GM12891 (cell line): Measurements from ENCODE around the gene AGBL1.

Source experiments
- PAX5 ChIP-seq: IDR thresholded peaks from 2 replicates; pipeline ENCODE4 v1.6.1; 2011; ENCODE audit warnings: low read length, moderate library complexity, mild to moderate bottlenecking; ENCODE audit not compliant: insufficient read depth, severe bottlenecking
- POLR2A ChIP-seq: IDR thresholded peaks from 2 replicates; pipeline ENCODE4 v1.6.1; 2011; ENCODE audit warnings: low read depth, low read length, control low read depth
- POLR2AphosphoS5 ChIP-seq: IDR thresholded peaks from 2 replicates; pipeline ENCODE4 v1.6.1; 2011; ENCODE audit warnings: low read depth, low read length, control low read depth
- POU2F2 ChIP-seq: IDR thresholded peaks from 2 replicates; pipeline ENCODE4 v1.6.1; 2011; ENCODE audit warnings: low read depth, mild to moderate bottlenecking, control low read depth, low read length, moderate library complexity
- SPI1 ChIP-seq: IDR thresholded peaks from 2 replicates; pipeline ENCODE4 v1.6.1; 2011; ENCODE audit warnings: low read depth, low read length, control low read depth
- TAF1 ChIP-seq: IDR thresholded peaks from 2 replicates; pipeline ENCODE4 v1.6.1; 2011; ENCODE audit warnings: low read depth, low read length, control low read depth

DNA sequence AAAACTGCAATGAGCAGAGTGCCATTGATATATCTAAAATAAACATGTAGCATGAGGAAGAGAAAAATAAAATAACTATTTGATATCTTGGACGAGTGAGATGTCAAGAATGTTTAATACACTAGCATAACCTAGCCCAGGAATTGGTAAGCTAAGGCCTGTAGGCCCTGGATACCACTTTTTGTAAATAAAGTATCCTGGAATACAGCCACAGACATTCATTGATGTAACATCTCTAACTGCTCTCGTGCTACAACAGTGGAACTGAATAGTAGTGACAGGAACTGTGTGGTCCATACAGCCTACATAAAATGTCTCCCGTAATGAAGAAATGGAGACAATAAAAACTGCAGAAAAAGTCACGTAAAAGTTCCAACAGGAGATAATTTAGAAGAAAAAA is 869.0 kb downstream of the AGBL1 start:
- TF ChIP-seq POLR2AphosphoS5 = no peak
- no peak for TF ChIP-seq TAF1
- no peak for TF ChIP-seq POLR2A
- TF ChIP-seq SPI1 = no peak
- TF ChIP-seq POU2F2 = no peak
- TF ChIP-seq PAX5 = no peak
